Measurements from ENCODE around the gene CREB3. TPM values are rescaled to one million over a fixed set of nuclear protein-coding genes. Genes with fewer than 3 reads are reported as not detected.

CREB3 gene
- total RNA-seq, 2 experiments from 2014 or later = 20.5 to 24.7 TPM

Small RNA genes lying within 50 kb of the gene (microRNA-seq; reads per million reads assigned to microRNA genes)
- 3.0 reads per million for gene MIR6852
- gene MIR6853 = 1.3 reads per million

Other genes starting within 250 kb of the CREB3 start
- gene RUSC2, start 242.6 kb upstream of the CREB3 start, total RNA-seq = 1 to 10 TPM in 1 of 2 experiments, under 1 TPM in 1; 0.99 to 2.8 TPM
- 10 to 100 TPM; 27.9 to 37.1 TPM for gene TESK1, start 127.4 kb upstream of the CREB3 start, total RNA-seq
- gene CD72, start 114.3 kb upstream of the CREB3 start, total RNA-seq = 10 to 100 TPM; 11.4 to 11.9 TPM
- gene SIT1, start 81.7 kb upstream of the CREB3 start, total RNA-seq = 100 to 1,000 TPM; 144 to 155 TPM
- over 10,000 TPM in 1 of 2 experiments, 1,000 to 10,000 TPM in 1; 6,751 to 13,083 TPM for gene RMRP, start 74.6 kb upstream of the CREB3 start, total RNA-seq
- gene CCDC107, start 74.4 kb upstream of the CREB3 start, total RNA-seq = 10 to 100 TPM; 28.7 to 29.4 TPM
- gene ARHGEF39, start 67.5 kb upstream of the CREB3 start, total RNA-seq = 10 to 100 TPM; 14.5 to 21.1 TPM
- gene CA9, start 58.7 kb upstream of the CREB3 start, total RNA-seq = under 1 TPM; 0.21 to 0.85 TPM
- gene TPM2, start 42.7 kb upstream of the CREB3 start, total RNA-seq = 10 to 100 TPM in 1 of 2 experiments, 1 to 10 TPM in 1; 6.1 to 12.1 TPM
- gene TLN1, start 471 bp upstream of the CREB3 start, total RNA-seq = 100 to 1,000 TPM; 372 to 374 TPM
- gene GBA2, start 16.6 kb downstream of the CREB3 start, total RNA-seq = 10 to 100 TPM; 57.7 to 58.8 TPM
- 10 to 100 TPM; 21.0 to 23.6 TPM for gene RGP1, start 16.6 kb downstream of the CREB3 start, total RNA-seq
- gene MSMP, start 21.6 kb downstream of the CREB3 start, total RNA-seq = not detected
- 10 to 100 TPM; 12.4 to 13.4 TPM for gene NPR2, start 58.9 kb downstream of the CREB3 start, total RNA-seq
- 1 to 10 TPM; 1.2 to 1.4 TPM for gene SPAG8, start 79.6 kb downstream of the CREB3 start, total RNA-seq
- 10 to 100 TPM; 68.9 to 73.5 TPM for gene HINT2, start 82.4 kb downstream of the CREB3 start, total RNA-seq
- gene FAM221B, start 96.1 kb downstream of the CREB3 start, total RNA-seq = not detected
- gene TMEM8B, start 96.6 kb downstream of the CREB3 start, total RNA-seq = 1 to 10 TPM; 1.2 to 3.5 TPM
- gene OR13J1, start 137.7 kb downstream of the CREB3 start, total RNA-seq = not detected
- not detected for gene HRCT1, start 173.5 kb downstream of the CREB3 start, total RNA-seq
- gene SPAAR, start 176.8 kb downstream of the CREB3 start, total RNA-seq = not detected
- not detected for gene OR2S2, start 225.5 kb downstream of the CREB3 start, total RNA-seq

Measured in activated CD8-positive, alpha-beta memory T cell treated with anti-CD3 and anti-CD28 coated beads, Interleukin-2, amount 10 ng/mL, durations not matched to agents 7 days and 5 days (primary cell).